Stimulated activated CD8-positive, alpha-beta memory T cell treated with anti-CD3 and anti-CD28 coated beads, Interleukin-7, amount 100 ng/mL, for 48 hours (primary cell): ENCODE measurements around the gene RIPK1.
"Not testable (repeated sequence)": the region's sequence is repeated elsewhere in the genome, so short reads cannot be mapped to it uniquely, and the experiment has no call there.

Experiments used
- DNase-seq, 2 donors: peaks; one replicate each; pipeline ENCODE4 v3.0.0-alpha.2; 2020; ENCODE audit warnings: low read depth in 1 of 2; ENCODE audit errors: extremely low read depth in 1 of 2

The RIPK1 gene

DNA sequence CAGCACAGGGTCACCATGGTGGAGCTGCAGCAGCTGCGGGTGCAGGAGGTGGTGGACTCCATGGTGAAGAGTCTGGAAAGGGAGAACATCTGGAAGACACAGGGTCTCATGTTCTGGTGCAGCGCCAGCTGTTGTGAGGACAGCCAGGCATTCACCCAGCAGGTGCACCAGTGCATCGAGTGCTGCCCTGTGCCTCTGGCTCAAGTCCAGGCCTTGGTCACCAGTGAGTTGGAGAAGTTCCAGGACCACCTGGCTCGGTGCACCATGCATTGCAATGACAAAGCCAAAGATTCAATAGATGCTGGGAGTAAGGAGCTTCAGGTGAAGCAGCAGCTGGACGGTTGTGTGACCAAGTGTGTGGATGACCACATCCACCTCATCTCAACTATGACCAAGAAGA, 22.9 kb upstream of the RIPK1 start:
- DNase-seq: no peak

DNA sequence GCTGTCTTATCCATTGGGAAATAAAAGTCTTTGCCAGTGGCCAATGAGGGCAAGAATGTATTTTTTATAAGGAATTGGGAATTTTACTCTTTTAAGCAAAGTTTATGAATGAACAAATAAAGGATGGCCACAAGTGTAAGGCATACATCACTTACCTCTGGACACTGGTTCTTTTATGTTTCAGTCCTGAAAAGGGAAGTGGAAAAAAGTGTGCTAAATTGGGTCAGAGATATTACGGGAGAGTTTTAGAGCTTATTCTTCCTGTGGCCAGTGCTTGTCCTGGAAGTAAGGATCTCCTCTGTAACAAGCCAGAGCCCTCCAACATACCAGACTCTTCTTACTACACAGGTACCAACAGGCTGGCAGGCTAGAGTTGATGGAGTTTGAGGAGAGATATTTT, 22.5 kb upstream of the RIPK1 start:
- DNase-seq: no peak

DNA sequence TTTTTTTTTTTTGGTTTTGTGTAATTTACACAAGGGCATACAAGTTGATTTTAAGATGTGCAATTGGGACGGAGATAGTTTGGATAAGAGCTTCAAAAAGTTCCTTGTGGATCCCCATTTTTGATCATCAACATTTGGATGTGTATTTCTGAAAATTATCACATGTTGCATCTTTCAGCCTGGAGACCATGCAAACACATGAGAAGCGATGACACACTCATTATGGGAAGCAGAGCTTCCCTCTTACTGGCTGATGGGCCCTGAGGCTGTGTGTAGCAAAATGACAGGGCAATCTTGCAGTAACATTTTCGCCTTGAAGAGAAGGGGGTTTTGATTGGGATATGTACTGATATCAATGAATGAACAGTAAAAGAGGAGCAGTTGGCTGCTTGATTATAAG, 22.0 kb upstream of the RIPK1 start:
- DNase-seq: no peak

DNA sequence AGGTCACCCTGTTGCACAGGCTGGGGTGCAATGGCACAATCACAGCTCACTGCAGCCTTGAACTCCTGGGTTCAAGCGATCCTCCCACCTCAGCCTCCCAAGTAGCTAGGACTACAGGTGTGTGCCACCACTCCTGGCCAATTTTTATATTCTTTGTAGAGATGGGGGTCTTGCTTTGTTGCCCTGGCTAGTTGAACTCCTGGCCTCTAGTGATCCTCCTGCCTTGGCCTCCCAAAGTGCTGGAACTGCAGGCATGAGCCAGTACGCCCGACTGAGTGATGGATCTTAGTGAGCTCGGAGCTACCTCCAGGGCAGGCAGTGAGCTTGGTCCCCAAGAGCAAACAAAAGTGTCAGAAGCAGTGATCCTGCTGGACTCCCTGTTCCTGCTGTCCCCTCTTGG, 20.3 kb upstream of the RIPK1 start:
- not testable (repeated sequence) for DNase-seq

DNA sequence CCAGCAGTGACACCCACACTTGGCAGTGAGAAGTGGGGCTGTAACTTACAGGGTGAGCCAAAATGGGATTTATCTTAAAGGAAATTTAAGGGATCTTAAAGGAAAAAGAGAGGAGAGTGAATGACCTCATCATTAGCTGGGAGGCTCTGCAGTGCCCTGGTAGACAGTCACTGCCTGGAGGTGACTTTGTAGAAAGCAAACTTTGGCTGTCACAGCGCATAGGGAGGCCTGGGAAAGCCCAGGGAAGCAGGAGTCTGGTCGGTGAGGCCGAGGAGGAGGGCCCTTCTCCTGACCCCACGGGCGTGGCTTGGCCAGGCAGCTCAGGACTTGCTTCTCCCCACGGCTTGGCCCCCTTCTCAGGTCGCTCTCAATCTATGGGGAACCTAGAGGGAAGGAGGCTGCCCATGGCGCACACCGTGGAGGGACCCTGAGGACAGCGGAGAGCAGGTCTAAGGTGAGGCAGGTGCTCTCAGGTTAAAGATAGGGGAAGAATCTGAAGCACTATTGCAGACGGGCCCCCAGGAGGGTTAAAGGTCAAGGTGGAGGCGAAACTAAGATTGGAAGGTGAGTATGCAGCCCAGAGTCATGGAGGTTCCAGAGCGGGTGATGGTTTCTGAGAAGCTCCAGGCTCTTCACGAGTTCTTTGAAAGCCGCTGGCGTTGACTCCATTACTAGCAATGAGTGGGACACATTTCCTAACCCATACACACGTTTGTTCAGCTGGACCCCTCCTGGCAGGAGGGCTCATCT, 15.6 kb upstream of the RIPK1 start:
- no peak for DNase-seq

DNA sequence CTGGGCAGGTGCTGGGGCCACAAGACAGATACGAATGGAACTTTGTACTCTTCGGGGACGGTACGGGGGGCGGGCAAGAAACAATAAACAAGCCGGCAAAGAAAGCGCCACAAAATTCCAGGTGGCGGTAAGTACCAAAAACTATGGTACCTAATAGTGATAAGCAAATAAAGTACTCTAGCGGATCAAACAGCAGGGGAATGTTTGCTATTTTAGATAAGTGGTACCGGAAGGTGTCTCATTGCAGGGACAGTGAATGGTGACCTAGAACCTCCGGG, 15.1 kb upstream of the RIPK1 start:
- no peak for DNase-seq

DNA sequence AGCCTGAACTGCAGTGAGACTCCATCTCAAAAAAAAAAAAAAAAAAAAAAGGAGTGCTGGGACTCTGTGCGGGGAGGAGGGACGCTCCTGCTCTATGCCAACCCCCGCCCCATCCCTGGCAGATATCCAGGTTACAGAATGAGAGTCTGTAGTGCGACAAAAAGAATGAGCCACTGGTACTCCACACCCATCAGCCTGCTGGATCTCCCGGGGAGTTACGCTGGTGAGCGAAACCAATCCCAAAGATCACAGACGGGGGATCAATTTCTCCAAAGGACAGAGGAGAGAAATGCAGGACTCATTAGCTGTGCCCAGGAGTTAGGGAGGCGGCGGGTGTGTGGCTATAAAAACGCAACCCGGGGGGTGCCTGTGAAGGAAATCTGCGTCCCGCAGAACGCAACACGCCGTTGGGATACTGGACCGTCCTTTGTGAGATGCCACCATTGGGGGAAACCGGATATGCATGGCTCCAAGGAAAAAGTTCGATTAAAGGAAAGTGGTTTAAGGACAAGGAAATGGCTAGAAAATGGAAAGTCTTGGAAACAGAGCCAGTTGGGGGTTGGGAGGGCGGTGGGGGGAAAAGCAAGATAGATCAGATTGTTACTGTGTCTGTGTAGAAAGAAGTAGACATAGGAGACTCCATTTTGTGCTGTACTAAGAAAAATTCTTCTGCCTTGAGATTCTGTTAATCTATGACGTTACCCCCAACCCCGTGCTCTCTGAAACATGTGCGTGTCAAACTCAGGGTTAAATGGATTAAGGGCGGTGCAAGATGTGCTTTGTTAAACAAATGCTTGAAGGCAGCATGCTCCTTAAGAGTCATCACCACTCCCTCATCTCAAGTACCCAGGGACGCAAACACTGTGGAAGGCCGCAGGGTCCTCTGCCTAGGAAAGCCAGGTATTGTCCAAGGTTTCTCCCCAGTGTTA, 13.8 kb upstream of the RIPK1 start:
- not testable (repeated sequence) for DNase-seq

DNA sequence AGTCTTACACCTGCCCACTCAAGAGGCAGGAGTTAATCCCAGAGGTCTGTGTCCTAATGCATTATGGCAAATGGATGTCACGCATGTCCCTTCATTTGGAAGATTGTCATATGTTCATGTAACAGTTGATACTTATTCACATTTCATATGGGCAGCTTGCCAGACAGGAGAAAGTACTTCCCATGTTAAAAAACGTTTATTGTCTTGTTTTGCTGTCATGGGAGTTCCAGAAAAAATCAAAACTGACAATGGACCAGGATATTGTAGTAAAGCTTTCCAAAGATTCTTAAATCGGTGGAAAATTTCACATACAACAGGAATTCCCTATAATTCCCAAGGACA, 13.2 kb upstream of the RIPK1 start:
- not testable (repeated sequence) for DNase-seq

DNA sequence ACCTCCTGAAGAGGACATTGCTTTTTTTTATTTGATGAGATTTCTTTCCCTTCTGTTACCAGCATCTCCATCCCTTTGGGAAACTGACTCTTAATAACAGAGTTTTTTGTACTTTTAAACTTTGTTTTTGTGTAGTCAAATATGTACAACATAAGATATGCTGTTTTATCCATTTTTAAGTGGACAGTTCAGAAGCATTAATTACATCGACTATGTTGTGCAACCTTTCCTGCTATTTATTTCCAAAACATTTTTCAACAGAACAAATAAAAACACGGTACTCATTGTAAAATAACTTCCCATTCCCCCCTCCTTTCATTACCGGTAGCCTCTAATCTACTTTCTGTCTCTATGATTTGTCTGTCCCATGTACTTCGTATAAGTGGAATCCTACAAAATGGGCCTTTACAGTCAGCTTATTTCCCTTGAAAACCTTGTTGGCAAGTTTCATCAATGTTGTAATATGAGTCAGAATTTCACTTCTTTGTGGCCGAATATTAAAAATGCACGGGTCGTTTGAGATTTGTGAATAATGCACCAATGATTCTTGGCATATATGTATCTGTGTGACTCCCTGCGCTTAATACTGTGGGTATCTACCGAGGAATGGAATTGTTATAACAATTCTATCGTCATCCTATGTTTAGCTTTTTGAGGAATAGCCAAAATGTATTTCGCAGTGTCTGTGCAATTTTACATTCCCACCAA, 11.1 kb upstream of the RIPK1 start:
- no peak for DNase-seq

DNA sequence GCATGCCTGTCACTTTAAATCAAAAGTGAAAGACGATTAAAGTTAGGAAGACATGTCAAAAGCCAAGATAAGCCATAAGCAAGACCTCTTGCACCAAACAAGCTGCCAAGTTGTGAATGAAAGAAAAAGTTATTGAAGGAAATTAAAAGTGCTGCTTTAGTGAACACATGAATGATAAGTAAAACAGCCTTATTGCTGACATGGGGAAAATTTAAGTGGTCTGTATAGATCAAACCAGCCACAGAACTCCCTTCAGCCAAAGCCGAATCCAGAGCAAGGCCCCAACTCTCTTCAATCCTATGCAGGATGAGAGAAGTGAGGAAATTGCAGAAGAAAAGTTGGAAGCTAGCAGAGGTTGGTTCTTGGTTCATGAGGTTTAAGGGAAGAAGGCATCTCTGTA, 9.3 kb upstream of the RIPK1 start:
- no peak for DNase-seq

DNA sequence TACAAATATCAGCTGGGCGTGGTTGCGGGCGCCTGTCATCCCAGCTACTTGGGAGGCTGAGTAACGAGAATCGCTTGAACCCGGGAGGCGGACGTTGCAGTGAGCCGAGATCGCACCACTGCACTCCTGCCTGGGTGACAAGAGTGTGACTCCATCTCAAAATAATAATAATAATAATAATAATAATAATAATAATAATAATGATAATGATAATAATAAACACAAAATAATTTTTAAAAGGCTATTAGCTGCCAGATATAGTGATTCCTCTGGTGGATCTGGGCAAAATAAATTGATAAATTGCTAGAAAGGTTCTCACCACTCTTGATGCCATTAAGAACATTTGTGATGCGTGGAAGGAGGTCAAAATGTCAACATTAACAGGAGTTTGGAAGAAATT, 8.2 kb upstream of the RIPK1 start:
- DNase-seq: not testable (repeated sequence)

DNA sequence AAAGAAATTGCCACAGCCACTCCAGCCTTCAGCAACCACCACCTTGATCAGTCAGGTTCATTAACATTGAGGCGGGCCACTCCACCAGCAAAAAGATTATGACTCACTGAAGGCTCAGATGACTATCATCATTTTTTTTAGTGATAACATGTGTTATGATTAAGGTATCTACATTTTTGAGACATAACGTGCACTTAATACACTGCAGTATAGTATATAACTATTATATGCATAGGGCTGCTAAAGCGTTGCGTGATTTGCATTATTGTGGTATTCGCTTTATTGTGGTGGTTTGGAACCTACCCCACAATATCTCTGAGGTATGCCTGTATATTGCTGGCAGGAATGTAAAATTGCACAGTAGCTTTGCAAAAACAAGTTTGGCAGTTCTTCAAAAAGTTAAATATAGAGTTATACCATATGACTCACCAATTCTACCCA, 6.8 kb upstream of the RIPK1 start:
- no peak for DNase-seq

DNA sequence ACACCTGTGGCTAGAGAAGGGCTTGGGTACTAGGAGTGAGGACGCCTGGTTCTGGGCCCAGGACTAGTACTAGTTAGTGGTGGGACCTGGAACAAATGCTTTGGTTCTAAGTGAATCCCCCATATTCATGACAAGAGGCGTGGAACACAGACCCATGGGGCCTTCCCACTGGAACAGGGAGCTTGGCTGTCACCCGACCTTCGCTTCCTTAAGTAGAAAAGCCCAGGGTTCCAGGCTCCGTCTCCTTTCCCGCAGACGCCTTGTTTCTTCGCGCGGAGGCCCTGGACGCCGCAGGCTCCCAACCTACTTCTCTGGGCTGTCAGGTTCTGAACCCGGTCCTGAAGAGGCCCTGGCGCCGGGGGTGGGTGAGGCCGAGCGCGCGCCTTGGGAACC, 5.0 kb upstream of the RIPK1 start:
- not testable (repeated sequence) for DNase-seq

DNA sequence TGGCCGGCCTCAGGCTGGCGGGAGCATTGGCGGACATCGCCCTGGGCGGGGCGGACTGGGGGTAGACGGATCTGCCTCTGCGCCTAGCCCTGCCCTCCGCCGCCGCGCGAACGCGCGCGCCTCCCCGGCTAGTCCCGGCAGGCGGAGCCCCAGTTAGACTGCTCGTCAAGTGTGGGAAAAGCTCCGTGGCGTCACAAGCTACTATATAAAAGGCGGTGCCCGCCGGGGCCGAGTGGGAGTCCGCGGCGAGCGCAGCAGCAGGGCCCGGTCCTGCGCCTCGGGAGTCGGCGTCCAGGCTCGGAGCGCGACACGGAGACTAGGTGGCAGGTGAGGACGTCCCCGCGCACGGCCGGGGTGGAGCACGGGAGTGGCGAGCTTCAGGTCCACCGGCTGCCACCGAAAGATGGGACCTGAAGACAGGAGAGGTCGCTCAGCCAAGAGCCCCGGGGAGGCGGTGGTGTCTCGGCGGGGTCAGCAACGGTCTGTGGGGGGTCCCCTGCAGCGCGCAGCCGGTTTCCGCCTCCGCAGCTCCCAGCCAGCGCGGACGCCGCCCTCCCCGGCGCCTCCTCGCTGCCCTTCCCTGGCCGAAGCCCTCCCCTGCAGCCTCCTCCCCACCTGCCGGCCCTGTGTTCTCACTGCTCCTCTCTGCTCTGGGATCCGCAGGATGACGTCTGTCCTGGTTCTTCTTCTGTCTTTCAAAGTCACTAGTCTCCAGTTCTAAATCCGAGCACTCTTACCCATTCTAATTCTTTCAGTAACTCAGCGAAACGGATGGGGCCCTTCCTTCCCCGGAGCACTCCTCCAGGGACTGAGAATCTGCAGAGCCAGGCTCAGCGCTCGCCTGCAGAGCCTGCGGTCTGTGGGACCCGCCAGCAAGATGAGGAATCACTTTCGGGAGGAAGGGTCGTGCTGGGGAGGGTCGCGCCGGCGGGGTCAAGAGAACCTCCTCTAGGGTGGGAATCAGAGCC, 4.3 kb upstream of the RIPK1 start:
- peak; percentile 78 to 89 for DNase-seq

DNA sequence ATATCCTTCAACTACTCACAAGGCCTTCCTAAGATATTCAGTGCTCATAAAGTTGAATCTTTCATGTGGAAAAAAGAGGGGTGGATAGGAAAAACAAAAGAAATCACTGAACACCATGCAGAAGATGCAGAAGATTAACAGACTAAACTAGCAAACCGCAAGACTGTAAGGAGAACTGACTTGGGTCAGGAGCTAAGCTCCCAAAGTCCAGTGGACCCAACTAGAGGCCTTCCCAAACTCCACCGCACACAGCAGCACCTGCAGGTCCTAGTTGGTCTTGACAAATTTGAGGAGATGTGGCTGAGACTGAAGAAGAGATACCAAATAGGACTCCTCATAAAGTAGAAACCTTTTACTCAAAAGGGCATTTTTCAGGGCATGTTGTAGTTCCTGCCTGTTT, 3.3 kb downstream of the RIPK1 start:
- DNase-seq: no peak

DNA sequence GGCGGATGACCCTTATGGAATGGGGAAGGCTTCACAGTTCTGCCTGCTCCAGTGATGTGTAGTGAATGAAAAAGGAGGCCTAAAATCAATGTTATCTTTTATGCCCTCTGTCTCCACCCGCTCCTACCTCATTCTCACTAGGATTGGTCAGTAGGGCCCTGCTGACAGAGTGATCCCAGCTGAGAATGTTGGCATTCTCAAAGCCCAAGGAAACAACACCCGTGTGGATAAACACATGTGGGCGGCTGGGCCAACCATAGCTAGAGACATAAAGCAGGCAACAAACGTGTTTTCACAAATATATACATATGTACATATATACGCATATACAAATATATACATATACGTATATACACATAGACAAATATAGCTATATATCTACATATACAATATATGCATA, 4.5 kb downstream of the RIPK1 start:
- DNase-seq: no peak

DNA sequence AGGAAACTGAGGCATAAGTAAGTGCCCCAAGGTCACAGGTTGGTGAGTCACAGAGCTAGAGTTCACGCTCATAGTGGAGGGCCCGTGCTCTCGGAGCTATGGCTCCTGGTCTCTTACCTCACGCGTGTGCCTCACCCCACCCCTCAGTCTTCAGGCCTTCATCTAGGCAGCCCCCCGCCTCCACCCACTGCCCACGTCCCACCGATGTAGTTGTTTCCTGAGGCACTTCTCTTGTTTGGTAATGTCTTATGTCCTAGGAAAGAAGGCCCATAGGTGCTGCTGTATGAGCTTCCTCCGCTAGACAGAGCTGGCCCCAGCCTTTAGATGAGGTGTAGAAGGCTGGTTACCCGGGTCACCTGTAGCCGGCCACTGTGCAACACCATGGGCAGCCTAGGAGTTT, 5.1 kb downstream of the RIPK1 start:
- no peak for DNase-seq

DNA sequence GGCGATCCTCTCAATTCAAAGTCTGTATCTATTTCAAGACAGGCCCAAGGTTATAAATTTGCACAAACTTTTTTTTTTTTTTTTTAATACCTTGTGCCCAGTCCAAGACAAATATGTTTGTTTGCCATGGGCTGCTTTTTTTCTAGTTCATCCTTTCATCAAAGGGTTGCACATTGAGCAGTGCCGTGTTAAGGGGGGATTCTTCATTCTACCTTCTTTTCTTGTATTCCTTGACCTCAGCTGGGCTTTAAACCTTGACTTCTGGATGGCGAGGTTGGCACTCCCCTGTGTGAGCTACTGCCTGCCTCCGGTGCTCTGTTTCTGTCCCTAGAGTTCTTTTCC, 7.4 kb downstream of the RIPK1 start:
- no peak for DNase-seq

DNA sequence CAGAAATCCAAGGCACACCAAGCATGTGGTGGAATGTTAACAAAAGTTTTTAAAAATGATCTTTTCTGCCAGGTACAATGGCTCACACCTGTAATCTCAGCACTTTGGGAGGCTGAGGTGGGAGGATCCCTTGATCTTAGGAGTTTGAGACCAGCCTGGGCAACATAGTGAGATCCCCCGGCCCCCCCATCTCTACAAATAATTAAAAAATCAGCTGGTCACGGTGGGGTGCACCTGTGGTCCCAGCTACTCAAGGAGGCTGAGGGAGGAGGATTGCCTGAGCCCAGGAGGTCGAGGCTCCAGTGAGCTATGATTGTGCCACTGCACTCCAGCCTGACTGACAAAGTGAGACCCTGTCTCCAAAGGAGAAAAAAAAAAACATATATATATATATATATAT, 8.0 kb downstream of the RIPK1 start:
- DNase-seq: no peak

DNA sequence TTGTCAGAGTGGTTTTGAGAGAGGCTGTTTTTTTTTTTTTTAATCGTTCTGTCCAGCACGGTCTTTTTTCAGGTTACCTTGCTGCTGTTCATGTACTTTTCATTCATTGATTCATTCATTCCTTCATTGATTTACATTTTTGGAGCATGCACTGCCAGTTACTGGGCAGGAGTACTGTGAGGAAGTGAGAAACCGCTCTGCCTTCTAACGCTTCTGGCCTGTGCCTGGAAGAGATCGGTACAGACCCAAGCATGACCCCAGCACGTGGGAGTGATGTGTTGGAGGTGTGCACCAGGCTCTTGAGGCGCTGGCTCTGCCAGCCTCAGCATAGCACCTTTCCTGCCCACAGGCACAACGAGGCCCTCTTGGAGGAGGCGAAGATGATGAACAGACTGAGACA, 9.1 kb downstream of the RIPK1 start:
- DNase-seq: no peak

DNA sequence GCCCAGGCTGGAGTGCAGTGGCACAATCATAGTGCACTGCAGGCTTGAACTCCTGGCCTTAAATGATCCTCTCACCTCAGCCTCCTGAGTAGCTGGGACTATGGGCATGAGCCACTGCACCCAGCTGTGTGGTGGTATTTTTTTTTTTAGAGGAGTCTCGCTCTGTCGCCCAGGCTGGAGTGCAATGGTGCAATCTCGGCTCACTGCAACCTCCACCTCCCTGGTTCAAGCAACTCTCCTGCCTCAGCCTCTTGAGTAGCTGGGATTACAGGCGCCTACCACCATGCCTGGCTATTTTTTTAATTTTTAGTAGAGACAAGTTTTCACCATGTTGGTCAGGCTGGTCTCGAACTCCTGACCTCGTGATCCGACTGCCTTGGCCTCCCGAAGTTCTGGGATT, 10.7 kb downstream of the RIPK1 start:
- not testable (repeated sequence) for DNase-seq
